Immature natural killer cell (primary cell): ENCODE measurements around the gene TMPRSS13. TPM values are rescaled to one million over a fixed set of nuclear protein-coding genes. Genes with fewer than 3 reads are reported as not detected.

ENCODE experiments used
- DNase-seq, 3 donors: peaks; one replicate each; pipeline ENCODE4 v3.0.0; 2022; ENCODE audit warnings: mixed read lengths in 1 of 3
- H3K27ac Mint-ChIP-seq, 6 donors: one replicate each; pipeline ENCODE4 v1.8.0; 2020; ENCODE audit warnings: mixed read lengths in 6 of 6, mild to moderate bottlenecking in 5 of 6, inconsistent platforms in 4 of 6, moderate library complexity in 3 of 6
- H3K27me3 Mint-ChIP-seq, 3 donors: one replicate each; pipeline ENCODE4 v1.8.0; 2020 to 2021; ENCODE audit warnings: low read depth in 3 of 3, mild to moderate bottlenecking in 3 of 3, mixed read lengths in 3 of 3, moderate library complexity in 3 of 3, inconsistent platforms in 1 of 3
- H3K36me3 Mint-ChIP-seq, 3 donors: one replicate each; pipeline ENCODE4 v1.8.0; 2020; ENCODE audit warnings: mixed read lengths in 3 of 3, inconsistent platforms in 2 of 3, mild to moderate bottlenecking in 2 of 3
- H3K4me1 Mint-ChIP-seq, 2 donors: one replicate each; pipeline ENCODE4 v1.8.0; 2020; ENCODE audit warnings: inconsistent platforms in 2 of 2, mild to moderate bottlenecking in 2 of 2, mixed read lengths in 2 of 2, moderate library complexity in 1 of 2
- H3K4me3 Mint-ChIP-seq, 5 donors: one replicate each; pipeline ENCODE4 v1.8.0; 2020; ENCODE audit warnings: mild to moderate bottlenecking in 5 of 5, mixed read lengths in 5 of 5, inconsistent platforms in 3 of 5, moderate library complexity in 3 of 5
- H3K9me3 Mint-ChIP-seq, 6 donors: one replicate each; pipeline ENCODE4 v1.8.0; 2020; ENCODE audit warnings: mild to moderate bottlenecking in 6 of 6, mixed read lengths in 6 of 6, inconsistent platforms in 4 of 6, moderate library complexity in 3 of 6
- polyA plus RNA-seq, 3 donors: library from polyadenylated mRNA; unstranded; fragments of 300-500 nt; fragmentation: Illumina TruSeq; gene quantifications; one replicate each; pipeline ENCODE4 v1.2.3, GENCODE V29; 2021

The TMPRSS13 gene
- polyA plus RNA-seq, 3 donors from 2014 or later = 0.20 to 0.31 TPM; not detected in 1

GRCh38 chr11:117910941-117911655 is 18.1 kb downstream of the TMPRSS13 start:
- no peak for DNase-seq
- Mint-ChIP-seq H3K9me3 (no peaks in the 10 kb centered on the region), H3K27ac (peak overlapping the region in 1 of 6 donors; percentile 20), H3K4me3 (no peak overlapping the region), H3K4me1 (peaks cover 0 to 5% of the 10 kb centered on the region in 2 donors), H3K36me3 (peaks cover 0 to 6% (median 0%) of the 10 kb centered on the region in 3 donors), H3K27me3 (no peaks in the 10 kb centered on the region)

GRCh38 chr11:117910525-117910924 is 18.7 kb downstream of the TMPRSS13 start:
- H3K4me1 Mint-ChIP-seq = peaks cover 0 to 5% of the 10 kb centered on the region in 2 donors
- DNase-seq = no peak
- peaks cover 0 to 6% (median 0%) of the 10 kb centered on the region in 3 donors for H3K36me3 Mint-ChIP-seq
- H3K9me3 Mint-ChIP-seq = no peaks in the 10 kb centered on the region
- no peaks in the 10 kb centered on the region for H3K27me3 Mint-ChIP-seq
- H3K4me3 Mint-ChIP-seq = no peak overlapping the region
- peak overlapping the region in 1 of 6 donors; percentile 20 for H3K27ac Mint-ChIP-seq

- DNase-seq = no peak
- no peaks in the 10 kb centered on the region for H3K9me3 Mint-ChIP-seq
- H3K4me3 Mint-ChIP-seq = no peak overlapping the region
- peaks cover 0 to 6% (median 0%) of the 10 kb centered on the region in 3 donors for H3K36me3 Mint-ChIP-seq
- H3K27me3 Mint-ChIP-seq = no peaks in the 10 kb centered on the region
- peaks cover 0 to 5% of the 10 kb centered on the region in 2 donors for H3K4me1 Mint-ChIP-seq
- no peak overlapping the region for H3K27ac Mint-ChIP-seq
Observed at GRCh38 chr11:117909611-117910382, 19.4 kb downstream of the TMPRSS13 start.

GRCh38 chr11:117908959-117909610 is 20.1 kb downstream of the TMPRSS13 start:
- Mint-ChIP-seq H3K27ac (no peak overlapping the region), H3K36me3 (peaks cover 0 to 6% (median 0%) of the 10 kb centered on the region in 3 donors), H3K27me3 (no peaks in the 10 kb centered on the region), H3K4me3 (no peak overlapping the region), H3K9me3 (no peaks in the 10 kb centered on the region), H3K4me1 (peaks cover 0 to 5% of the 10 kb centered on the region in 2 donors)
- no peak for DNase-seq

- no peak overlapping the region for H3K4me3 Mint-ChIP-seq
- H3K9me3 Mint-ChIP-seq = no peaks in the 10 kb centered on the region
- peaks cover 0 to 6% (median 0%) of the 10 kb centered on the region in 3 donors for H3K36me3 Mint-ChIP-seq
- H3K27me3 Mint-ChIP-seq = no peaks in the 10 kb centered on the region
- no peak overlapping the region for H3K27ac Mint-ChIP-seq
- no peak for DNase-seq
- peaks cover 0 to 5% of the 10 kb centered on the region in 2 donors for H3K4me1 Mint-ChIP-seq
Observed at GRCh38 chr11:117908109-117908895, 20.9 kb downstream of the TMPRSS13 start.

- Mint-ChIP-seq H3K4me3 (peak overlapping the region in 1 of 5 donors; percentile 25), H3K36me3 (peaks cover 0 to 6% (median 0%) of the 10 kb centered on the region in 3 donors)
Observed at GRCh38 chr11:117907276-117908108, 21.7 kb downstream of the TMPRSS13 start.

GRCh38 chr11:117906710-117907109 is 22.5 kb downstream of the TMPRSS13 start:
- H3K27ac Mint-ChIP-seq = no peak overlapping the region
- H3K36me3 Mint-ChIP-seq = peaks cover 0 to 6% (median 0%) of the 10 kb centered on the region in 3 donors
- no peaks in the 10 kb centered on the region for H3K9me3 Mint-ChIP-seq
- no peaks in the 10 kb centered on the region for H3K27me3 Mint-ChIP-seq
- DNase-seq = no peak
- peaks cover 0 to 5% of the 10 kb centered on the region in 2 donors for H3K4me1 Mint-ChIP-seq
- H3K4me3 Mint-ChIP-seq = no peak overlapping the region

More at GRCh38 chr11:117907276-117908108, 21.7 kb downstream of the TMPRSS13 start:
- no peaks in the 10 kb centered on the region for H3K9me3 Mint-ChIP-seq
- peaks cover 0 to 5% of the 10 kb centered on the region in 2 donors for H3K4me1 Mint-ChIP-seq
- peak overlapping the region in 2 of 6 donors; percentile 1 to 64 for H3K27ac Mint-ChIP-seq
- H3K27me3 Mint-ChIP-seq = no peaks in the 10 kb centered on the region
- DNase-seq = peak; percentile 34 to 43 (median 38)

- peaks cover 0 to 6% (median 0%) of the 10 kb centered on the region in 3 donors for H3K36me3 Mint-ChIP-seq
Observed at GRCh38 chr11:117906126-117906525, 23.1 kb downstream of the TMPRSS13 start.

GRCh38 chr11:117905524-117905923 is 23.7 kb downstream of the TMPRSS13 start:
- Mint-ChIP-seq H3K27ac (no peak overlapping the region), H3K4me3 (no peak overlapping the region), H3K9me3 (no peaks in the 10 kb centered on the region), H3K27me3 (no peaks in the 10 kb centered on the region), H3K36me3 (peaks cover 0 to 3% (median 0%) of the 10 kb centered on the region in 3 donors), H3K4me1 (peaks cover 0 to 5% of the 10 kb centered on the region in 2 donors)
- DNase-seq = no peak

More at GRCh38 chr11:117906126-117906525, 23.1 kb downstream of the TMPRSS13 start:
- Mint-ChIP-seq H3K27me3 (no peaks in the 10 kb centered on the region), H3K4me3 (no peak overlapping the region), H3K9me3 (no peaks in the 10 kb centered on the region), H3K27ac (peak overlapping the region in 1 of 6 donors; percentile 55), H3K4me1 (peaks cover 0 to 5% of the 10 kb centered on the region in 2 donors)
- DNase-seq = no peak

- Mint-ChIP-seq H3K4me1 (peaks cover 0 to 5% of the 10 kb centered on the region in 2 donors), H3K9me3 (no peaks in the 10 kb centered on the region), H3K4me3 (no peak overlapping the region), H3K27me3 (no peaks in the 10 kb centered on the region), H3K36me3 (peaks cover 0 to 3% (median 0%) of the 10 kb centered on the region in 3 donors), H3K27ac (no peak overlapping the region)
- DNase-seq = no peak
Observed at GRCh38 chr11:117903505-117904382, 25.5 kb downstream of the TMPRSS13 start.

- Mint-ChIP-seq H3K27me3 (no peaks in the 10 kb centered on the region), H3K4me3 (no peak overlapping the region), H3K9me3 (no peaks in the 10 kb centered on the region), H3K27ac (no peak overlapping the region), H3K36me3 (no peaks in the 10 kb centered on the region), H3K4me1 (no peaks in the 10 kb centered on the region)
- DNase-seq = no peak
Observed at GRCh38 chr11:117902001-117902845, 27.0 kb downstream of the TMPRSS13 start.
